Fibroblast of skin of abdomen (primary cell): ENCODE results near the gene RABGAP1.

Experiments used
- DNase-seq: peaks from one replicate; pipeline ENCODE4 v3.0.0-alpha.2; 2013

RABGAP1 gene

GRCh38 chr9:123049589-123050222 is 108.9 kb downstream of the RABGAP1 start:
- DNase-seq = peak; percentile 74

- DNase-seq = no peak
Measured at GRCh38 chr9:123053046-123053445, 112.2 kb downstream of the RABGAP1 start.

GRCh38 chr9:123053711-123054110 is 112.9 kb downstream of the RABGAP1 start:
- no peak for DNase-seq

- no peak for DNase-seq
Measured at GRCh38 chr9:123058834-123059233, 118.0 kb downstream of the RABGAP1 start.

GRCh38 chr9:123059472-123060220 is 118.8 kb downstream of the RABGAP1 start:
- no peak for DNase-seq

- DNase-seq = no peak
Measured at GRCh38 chr9:123061216-123061615, 120.4 kb downstream of the RABGAP1 start.

- peak; percentile 45 for DNase-seq
Measured at GRCh38 chr9:123062351-123063176, 121.7 kb downstream of the RABGAP1 start.

- DNase-seq = peak; percentile 77
Measured at GRCh38 chr9:123063177-123063598, 122.4 kb downstream of the RABGAP1 start.

- no peak for DNase-seq
Measured at GRCh38 chr9:123063896-123064295, 123.1 kb downstream of the RABGAP1 start.

- no peak for DNase-seq
Measured at GRCh38 chr9:123064716-123065115, 123.9 kb downstream of the RABGAP1 start.

- peak; percentile 75 for DNase-seq
Measured at GRCh38 chr9:123065196-123065595, 124.4 kb downstream of the RABGAP1 start.

GRCh38 chr9:123067136-123067535 is 126.3 kb downstream of the RABGAP1 start:
- DNase-seq = no peak

- peak; percentile 97 for DNase-seq
Measured at GRCh38 chr9:123069010-123069481, 128.2 kb downstream of the RABGAP1 start.

GRCh38 chr9:123070198-123070597 is 129.4 kb downstream of the RABGAP1 start:
- DNase-seq = no peak

GRCh38 chr9:123072407-123072995 is 131.7 kb downstream of the RABGAP1 start:
- no peak for DNase-seq

GRCh38 chr9:123073441-123073840 is 132.6 kb downstream of the RABGAP1 start:
- no peak for DNase-seq

- DNase-seq = peak; percentile 95
Measured at GRCh38 chr9:123073991-123074422, 133.2 kb downstream of the RABGAP1 start.

GRCh38 chr9:123074628-123075027 is 133.8 kb downstream of the RABGAP1 start:
- DNase-seq = no peak

- no peak for DNase-seq
Measured at GRCh38 chr9:123080444-123080843, 139.6 kb downstream of the RABGAP1 start.

- DNase-seq = peak; percentile 59
Measured at GRCh38 chr9:123081824-123082223, 141.0 kb downstream of the RABGAP1 start.

GRCh38 chr9:123083680-123084079 is 142.9 kb downstream of the RABGAP1 start:
- no peak for DNase-seq

- no peak for DNase-seq
Measured at GRCh38 chr9:123084256-123084655, 143.4 kb downstream of the RABGAP1 start.

- DNase-seq = no peak
Measured at GRCh38 chr9:123085916-123086315, 145.1 kb downstream of the RABGAP1 start.
